ENCODE results near the gene SOX4.

SOX4 gene

DNA sequence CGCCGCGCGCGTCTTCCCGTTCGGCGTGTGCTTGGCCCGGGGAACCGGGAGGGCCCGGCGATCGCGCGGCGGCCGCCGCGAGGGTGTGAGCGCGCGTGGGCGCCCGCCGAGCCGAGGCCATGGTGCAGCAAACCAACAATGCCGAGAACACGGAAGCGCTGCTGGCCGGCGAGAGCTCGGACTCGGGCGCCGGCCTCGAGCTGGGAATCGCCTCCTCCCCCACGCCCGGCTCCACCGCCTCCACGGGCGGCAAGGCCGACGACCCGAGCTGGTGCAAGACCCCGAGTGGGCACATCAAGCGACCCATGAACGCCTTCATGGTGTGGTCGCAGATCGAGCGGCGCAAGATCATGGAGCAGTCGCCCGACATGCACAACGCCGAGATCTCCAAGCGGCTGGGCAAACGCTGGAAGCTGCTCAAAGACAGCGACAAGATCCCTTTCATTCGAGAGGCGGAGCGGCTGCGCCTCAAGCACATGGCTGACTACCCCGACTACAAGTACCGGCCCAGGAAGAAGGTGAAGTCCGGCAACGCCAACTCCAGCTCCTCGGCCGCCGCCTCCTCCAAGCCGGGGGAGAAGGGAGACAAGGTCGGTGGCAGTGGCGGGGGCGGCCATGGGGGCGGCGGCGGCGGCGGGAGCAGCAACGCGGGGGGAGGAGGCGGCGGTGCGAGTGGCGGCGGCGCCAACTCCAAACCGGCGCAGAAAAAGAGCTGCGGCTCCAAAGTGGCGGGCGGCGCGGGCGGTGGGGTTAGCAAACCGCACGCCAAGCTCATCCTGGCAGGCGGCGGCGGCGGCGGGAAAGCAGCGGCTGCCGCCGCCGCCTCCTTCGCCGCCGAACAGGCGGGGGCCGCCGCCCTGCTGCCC is 1.1 kb downstream of the SOX4 start:
- peak; percentile 8 to 19 for DNase-seq

DNA sequence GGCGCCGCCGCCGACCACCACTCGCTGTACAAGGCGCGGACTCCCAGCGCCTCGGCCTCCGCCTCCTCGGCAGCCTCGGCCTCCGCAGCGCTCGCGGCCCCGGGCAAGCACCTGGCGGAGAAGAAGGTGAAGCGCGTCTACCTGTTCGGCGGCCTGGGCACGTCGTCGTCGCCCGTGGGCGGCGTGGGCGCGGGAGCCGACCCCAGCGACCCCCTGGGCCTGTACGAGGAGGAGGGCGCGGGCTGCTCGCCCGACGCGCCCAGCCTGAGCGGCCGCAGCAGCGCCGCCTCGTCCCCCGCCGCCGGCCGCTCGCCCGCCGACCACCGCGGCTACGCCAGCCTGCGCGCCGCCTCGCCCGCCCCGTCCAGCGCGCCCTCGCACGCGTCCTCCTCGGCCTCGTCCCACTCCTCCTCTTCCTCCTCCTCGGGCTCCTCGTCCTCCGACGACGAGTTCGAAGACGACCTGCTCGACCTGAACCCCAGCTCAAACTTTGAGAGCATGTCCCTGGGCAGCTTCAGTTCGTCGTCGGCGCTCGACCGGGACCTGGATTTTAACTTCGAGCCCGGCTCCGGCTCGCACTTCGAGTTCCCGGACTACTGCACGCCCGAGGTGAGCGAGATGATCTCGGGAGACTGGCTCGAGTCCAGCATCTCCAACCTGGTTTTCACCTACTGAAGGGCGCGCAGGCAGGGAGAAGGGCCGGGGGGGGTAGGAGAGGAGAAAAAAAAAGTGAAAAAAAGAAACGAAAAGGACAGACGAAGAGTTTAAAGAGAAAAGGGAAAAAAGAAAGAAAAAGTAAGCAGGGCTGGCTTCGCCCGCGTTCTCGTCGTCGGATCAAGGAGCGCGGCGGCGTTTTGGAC is 2.0 kb downstream of the SOX4 start:
- peak; percentile 18 to 30 for DNase-seq

DNA sequence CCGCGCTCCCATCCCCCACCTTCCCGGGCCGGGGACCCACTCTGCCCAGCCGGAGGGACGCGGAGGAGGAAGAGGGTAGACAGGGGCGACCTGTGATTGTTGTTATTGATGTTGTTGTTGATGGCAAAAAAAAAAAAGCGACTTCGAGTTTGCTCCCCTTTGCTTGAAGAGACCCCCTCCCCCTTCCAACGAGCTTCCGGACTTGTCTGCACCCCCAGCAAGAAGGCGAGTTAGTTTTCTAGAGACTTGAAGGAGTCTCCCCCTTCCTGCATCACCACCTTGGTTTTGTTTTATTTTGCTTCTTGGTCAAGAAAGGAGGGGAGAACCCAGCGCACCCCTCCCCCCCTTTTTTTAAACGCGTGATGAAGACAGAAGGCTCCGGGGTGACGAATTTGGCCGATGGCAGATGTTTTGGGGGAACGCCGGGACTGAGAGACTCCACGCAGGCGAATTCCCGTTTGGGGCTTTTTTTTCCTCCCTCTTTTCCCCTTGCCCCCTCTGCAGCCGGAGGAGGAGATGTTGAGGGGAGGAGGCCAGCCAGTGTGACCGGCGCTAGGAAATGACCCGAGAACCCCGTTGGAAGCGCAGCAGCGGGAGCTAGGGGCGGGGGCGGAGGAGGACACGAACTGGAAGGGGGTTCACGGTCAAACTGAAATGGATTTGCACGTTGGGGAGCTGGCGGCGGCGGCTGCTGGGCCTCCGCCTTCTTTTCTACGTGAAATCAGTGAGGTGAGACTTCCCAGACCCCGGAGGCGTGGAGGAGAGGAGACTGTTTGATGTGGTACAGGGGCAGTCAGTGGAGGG is 2.8 kb downstream of the SOX4 start:
- peak; percentile 10 to 35 for DNase-seq

DNA sequence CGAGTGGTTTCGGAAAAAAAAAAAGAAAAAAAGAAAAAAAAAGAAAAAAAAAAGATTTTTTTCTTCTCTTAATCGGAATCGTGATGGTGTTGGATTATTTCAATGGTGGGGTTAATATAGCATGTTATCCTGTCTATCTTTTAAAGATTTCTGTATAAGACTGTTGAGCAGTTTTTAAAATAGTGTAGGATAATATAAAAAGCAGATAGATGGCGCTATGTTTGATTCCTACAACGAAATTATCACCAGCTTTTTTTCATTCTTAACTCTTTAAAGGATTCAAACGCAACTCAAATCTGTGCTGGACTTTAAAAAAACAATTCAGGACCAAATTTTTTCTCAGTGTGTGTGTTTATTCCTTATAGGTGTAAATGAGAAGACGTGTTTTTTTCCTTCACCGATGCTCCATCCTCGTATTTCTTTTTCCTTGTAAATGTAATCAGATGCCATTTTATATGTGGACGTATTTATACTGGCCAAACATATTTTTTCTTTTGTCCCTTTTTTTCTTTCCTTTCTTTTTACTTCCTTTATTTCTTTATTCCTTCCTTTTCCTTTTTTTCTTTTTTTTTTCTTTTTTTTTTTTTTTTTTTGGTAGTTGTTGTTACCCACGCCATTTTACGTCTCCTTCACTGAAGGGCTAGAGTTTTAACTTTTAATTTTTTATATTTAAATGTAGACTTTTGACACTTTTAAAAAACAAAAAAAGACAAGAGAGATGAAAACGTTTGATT is 3.6 kb downstream of the SOX4 start:
- DNase-seq: no peak

DNA sequence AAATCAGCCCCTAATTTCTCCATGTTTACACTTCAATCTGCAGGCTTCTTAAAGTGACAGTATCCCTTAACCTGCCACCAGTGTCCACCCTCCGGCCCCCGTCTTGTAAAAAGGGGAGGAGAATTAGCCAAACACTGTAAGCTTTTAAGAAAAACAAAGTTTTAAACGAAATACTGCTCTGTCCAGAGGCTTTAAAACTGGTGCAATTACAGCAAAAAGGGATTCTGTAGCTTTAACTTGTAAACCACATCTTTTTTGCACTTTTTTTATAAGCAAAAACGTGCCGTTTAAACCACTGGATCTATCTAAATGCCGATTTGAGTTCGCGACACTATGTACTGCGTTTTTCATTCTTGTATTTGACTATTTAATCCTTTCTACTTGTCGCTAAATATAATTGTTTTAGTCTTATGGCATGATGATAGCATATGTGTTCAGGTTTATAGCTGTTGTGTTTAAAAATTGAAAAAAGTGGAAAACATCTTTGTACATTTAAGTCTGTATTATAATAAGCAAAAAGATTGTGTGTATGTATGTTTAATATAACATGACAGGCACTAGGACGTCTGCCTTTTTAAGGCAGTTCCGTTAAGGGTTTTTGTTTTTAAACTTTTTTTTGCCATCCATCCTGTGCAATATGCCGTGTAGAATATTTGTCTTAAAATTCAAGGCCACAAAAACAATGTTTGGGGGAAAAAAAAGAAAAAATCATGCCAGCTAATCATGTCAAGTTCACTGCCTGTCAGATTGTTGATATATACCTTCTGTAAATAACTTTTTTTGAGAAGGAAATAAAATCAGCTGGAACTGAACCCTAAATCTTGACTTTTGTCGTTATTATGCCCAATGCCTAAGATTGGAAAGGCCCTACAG is 4.5 kb downstream of the SOX4 start:
- no peak for DNase-seq

DNA sequence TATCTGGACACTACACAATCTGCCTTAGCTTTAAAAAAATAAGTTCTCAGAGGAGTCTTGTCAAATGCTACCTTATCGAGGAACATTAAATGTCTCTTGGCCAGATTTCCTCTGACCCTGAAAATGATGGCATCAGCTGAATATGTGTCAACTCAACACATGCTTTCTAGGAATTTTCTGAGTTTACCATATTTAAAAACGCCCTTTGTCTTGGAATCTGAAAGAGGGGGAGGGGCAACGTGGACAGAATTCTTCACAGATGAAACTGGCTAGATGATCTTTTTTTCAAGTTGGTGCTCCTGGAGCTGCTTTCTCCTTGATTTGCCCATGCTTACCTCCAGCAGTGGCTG is 5.1 kb downstream of the SOX4 start:
- DNase-seq: no peak

DNA sequence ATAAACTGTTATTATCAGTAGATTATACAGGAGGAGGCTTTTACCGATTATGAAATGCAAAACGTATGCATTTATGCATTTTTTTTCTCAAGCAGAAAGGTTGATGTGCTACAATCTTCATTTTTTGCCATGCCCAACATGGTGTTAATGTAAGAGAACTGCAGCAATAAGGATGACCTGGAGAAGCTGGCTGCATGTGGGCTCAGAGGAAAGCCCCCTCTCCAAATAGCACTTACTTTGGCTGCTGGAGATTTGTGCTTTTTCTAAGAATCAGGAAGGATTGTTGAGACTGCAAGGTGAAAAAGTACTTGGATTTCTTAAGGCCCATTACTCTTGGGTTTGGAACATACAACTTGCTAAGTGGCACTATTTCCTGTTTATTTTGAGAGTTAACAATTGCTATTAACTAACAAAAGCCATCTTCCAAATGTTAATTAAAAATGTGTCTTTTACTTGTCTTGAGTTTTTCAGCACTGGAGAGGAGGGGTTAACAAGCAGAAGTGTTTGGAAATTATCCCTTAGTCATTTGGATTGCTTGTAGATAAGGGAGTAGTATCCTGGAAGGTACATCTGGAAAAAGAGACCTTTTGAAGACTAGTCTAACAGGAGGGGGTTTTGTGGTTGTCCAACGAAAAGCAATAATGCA is 5.6 kb downstream of the SOX4 start:
- DNase-seq: no peak

DNA sequence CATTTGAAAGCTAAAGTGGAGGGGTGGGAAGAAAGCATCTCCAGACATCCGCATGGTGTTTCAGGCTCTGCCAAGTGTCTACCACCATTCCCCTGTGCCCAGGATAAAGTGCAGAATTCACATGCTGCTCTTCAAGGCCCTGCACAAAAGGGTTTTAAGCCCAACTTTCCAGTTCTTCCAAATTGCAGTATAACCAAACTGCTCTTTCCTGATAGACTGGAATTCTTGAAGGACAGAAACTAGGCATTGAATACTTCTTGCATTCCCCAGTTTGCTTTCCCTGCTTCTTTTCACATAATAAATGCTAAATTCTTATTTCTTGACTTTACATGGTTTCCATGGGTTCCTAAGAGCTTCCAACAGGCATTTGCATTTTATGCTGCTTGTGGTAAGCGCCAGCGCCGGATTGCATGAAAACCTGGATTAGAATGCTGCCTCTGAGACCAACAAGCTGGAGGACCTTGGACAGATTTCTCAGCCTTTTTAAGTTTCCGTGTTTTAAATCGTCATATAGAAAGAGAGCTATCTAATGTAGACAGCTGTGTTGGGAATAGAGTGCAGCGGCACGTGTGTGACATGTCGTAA is 7.9 kb downstream of the SOX4 start:
- no peak for DNase-seq

DNA sequence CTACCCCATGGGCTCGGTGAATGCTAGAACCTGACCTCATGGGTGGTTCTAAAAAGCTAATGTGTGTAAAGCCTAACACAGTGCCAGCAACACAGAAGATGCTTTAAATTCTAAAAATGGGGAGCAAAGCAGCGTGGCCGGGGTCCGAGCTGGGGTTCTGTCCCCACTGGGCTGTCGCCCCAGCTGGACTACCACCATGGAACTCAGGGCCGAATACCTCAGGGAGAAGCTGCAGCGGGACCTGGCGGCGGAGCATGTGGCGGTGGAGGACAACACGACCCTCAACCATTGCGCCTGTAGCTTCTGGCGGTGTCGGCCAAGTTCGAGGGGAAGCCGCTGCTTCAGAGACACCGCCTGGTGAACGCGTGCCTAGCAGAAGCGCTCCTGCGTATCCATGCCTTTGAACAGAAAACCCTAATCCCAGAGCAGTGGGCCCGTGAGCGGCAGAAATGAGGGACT is 8.4 kb downstream of the SOX4 start:
- no peak for DNase-seq

DNA sequence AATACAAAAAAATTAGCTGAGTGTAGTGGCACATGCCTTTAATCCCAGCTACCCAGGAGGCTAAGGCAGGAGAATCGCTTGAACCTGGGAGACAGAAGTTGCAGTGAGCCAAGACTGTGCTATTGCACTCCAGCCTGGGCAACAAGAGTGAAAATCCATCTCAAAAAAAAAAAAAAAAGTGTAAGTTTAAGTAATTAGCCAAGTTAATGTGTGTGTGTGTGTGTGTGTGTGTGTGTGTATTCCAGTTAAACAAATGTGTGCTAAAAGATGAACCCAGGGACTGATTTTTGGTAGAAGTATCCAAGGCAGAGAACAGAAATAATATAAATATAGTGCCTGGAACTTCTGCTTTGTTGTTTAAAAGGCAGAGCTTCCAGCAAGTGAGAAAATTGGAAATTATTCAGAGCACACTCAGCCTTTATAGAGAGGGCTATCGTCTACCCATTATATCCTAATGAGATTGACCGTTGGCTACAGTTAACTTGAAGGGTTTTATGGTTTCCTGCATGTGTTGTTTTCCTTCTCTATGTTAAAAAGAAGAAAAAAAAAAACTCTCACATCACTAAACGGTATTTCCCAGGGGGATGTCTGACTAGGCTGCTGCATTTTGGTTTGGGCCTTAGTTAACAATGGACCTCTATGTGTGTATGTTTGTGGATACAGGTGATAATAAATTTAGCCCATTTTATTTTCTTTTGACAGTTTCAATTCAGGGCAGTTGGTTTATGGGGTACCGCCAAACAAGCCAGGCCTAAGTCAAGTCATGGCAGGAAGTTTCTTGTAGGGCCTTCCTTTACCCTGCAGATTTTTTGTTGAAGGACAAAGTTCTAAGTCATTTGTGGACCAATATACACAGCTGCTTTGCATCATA is 9.8 kb downstream of the SOX4 start:
- DNase-seq: no peak

DNA sequence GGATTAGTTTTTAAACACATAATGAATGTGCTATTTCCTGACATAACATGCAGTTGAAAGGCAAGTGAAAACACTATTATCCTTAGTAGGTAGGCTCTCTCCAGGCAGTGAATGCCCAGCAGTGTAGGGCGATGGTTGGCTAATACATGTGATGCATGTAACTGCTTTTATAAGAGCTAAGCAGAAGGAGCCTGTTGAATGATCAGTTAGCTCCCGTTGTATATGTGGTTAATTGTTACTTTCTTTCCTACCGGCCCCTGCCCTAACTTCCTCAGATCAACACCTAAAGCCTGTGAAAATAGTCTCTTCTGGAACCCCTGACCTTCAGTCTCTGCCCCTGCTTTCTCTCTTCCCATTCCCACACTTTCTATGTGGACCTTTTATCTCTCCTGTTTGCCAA is 10.5 kb downstream of the SOX4 start:
- DNase-seq: no peak

DNA sequence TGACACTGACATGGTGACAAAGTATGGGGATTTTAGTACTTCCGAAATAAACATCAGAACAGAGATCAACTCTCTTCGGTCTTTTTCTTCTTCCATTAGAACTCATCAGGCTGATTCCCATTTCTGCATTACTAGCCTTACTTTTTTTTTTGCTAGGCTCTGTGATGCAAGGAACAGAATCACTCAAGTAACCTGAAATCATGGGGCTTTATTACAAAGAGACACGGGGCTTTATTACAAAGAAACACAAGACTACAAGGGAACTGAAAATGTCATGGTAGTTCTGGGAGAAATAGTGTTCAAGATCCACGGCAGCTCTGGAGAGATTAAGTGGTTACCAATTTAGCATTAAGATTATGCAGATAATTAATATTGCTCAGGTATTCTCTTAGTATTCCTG is 11.6 kb downstream of the SOX4 start:
- DNase-seq: no peak

DNA sequence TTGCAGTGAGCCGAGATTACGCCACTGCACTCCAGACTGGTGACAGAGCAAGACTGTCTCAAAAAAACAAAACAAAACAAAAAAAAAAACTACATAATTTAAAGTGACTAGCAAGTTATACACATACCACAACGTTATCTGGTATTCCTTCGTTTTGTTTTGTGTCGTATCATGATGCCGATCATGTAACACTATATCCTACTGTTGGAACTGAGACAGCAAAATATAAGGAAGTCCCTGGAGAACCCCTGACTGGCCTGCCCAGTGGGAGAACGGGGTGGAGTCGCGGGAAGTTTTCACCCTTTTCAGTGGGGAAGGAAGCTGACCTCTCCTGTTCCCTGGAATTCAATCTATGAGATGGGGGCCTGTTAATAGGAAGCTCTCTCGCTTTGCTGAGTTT is 15.1 kb downstream of the SOX4 start:
- DNase-seq: no peak

DNA sequence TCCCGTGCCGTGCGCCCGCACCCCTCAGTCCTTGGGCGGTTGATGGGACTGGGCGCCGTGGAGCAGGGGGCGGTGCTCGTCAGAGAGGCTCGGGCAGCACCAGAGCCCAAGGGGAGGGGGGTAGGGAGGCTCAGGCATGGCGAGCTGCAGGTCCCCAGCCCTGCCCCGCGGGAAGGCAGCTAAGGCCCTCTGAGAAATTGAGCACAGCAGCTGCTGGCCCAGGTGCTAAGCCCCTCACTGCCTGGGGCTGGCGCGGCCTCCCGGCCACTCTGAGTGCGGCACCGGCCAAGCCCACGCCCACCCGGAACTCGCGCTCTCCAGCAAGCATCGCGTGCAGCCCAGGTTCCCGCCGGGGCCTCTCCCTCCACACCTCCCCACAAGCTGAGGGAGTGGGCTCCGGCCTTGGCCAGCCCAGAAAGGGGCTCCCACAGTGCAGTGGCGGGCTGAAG is 16.4 kb downstream of the SOX4 start:
- no peak for DNase-seq

DNA sequence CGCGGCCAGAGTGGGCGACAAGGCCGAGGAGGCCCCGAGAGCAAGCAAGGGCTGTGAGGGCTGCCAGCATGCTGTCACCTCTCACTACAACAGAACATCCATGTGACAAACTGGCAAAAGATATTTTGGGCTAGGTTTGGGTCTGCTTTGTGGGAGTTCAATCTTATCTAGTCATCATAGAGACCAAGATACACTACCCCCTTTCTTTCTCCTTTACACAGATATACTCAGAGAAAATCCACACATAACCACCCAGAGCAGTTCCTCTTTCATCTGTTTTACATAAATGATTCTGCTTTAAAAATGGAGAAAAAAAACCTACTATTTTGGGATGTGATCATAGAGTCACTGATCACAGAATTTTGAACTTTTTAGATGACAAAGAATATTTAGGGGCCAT is 16.8 kb downstream of the SOX4 start:
- DNase-seq: no peak

DNA sequence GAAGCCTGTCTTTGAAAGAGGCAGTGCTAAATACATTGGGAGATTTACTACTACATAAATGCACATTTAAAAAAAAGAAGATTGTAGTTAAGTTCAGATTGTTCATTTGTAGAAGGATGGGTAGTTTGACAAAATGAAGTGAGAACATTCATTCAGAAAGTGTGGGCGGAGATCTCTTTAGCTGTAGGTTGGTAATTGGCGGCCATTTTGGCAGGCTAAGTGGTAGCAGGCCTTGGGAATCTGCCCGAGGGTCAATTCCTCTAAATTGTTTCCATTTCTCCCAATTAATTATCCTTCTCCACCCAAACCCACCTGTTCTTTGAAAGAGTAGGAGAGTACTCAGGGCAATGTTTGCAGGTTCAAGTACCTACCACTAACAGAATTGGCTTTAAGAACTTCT is 17.9 kb downstream of the SOX4 start:
- no peak for DNase-seq

DNA sequence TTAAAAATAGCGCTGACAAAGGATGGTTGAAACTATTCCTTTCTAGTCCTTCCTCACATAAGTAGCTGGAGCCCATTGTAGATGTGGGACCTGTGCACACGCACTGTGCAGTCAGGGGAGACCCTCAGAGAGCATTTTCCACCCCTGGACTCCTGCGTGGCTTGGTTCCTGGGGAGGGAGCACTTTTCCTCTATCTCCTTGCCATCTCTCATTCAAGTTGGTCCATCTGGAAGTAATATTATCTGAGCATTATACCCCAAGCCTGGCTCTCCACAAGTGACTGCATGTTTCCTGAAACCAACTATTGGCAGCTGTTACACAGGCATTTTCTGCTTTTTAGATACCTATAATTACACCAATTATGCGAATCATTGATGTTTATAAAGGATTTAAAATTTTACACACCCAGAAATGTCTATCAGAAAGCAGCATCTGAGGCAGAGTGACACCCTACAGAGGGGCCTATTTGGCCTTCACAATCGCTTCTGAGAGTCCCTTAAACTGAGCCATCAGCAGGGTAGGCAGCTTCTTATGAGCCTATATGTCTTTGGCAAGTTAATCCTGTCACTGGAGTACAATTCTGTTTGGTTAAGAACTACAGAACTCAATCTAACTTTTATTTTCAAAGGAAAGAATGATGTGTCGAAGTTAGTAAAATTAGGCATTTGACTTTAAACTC is 18.7 kb downstream of the SOX4 start:
- DNase-seq: no peak

DNA sequence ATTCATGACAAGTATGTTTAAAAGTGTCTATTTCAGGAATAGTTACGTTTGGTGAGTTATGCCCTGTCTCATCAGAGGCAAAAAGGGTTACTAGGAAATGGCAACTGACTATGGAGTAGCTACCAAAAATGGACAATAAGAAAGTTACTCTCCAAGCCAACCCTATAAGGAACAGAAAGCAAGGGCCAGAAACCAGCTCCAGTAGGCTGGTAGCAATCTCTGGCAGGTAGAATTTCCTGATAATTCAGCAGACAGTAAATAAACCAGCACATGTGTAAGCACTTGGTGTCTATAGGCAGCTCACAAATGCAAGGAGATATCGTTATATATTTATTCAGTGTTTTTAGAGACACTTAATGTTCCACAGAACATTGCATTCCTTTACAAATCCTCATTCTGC is 20.3 kb downstream of the SOX4 start:
- DNase-seq: no peak

DNA sequence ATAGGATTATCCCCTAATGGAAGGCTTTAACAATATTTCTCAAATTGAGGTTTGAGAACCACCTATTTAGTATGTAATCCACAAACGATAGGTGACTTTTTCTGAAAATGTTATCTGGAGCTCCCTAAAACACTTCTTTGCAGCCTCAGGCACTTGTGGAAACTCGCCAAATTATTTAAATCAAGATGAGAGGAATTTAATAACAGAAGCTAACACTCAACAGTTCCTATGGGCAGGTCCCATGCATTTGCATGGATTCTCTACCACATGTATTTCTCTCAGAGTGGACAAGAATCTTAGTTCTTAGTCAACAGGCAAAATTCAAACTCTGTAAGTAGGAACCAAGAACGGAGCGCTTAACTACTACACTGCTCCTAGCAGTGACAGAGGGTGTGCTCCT is 20.7 kb downstream of the SOX4 start:
- no peak for DNase-seq
